Osteoblast (primary cell): ENCODE measurements around the gene SIPA1L3. TPM values are rescaled to one million over a fixed set of nuclear protein-coding genes. Genes with fewer than 3 reads are reported as not detected.

ENCODE experiments used
- DNase-seq: peaks from one replicate; pipeline ENCODE4 v3.0.0; 2011; ENCODE audit warnings: low spot score, mixed read lengths; ENCODE audit not compliant: insufficient read length; ENCODE audit errors: missing footprints
- H2AFZ ChIP-seq: 2 replicates; pipeline ENCODE4 v1.6.0; 2011; ENCODE audit warnings: mild to moderate bottlenecking, low read length
- H3K27ac ChIP-seq: 2 replicates; pipeline ENCODE4 v1.5.1; 2011; ENCODE audit warnings: mild to moderate bottlenecking, low read depth, low read length, moderate library complexity
- H3K27me3 ChIP-seq: 2 replicates; pipeline ENCODE4 v1.6.0; 2012; ENCODE audit warnings: mild to moderate bottlenecking, control low read depth, inconsistent platforms, low read length, moderate library complexity; ENCODE audit not compliant: insufficient read depth
- H3K36me3 ChIP-seq: 2 replicates; pipeline ENCODE4 v1.5.1; 2011; ENCODE audit warnings: mild to moderate bottlenecking, low read length, control low read depth, moderate library complexity; ENCODE audit not compliant: insufficient read depth
- H3K4me1 ChIP-seq: 2 replicates; pipeline ENCODE4 v1.5.1; 2011; ENCODE audit warnings: mild to moderate bottlenecking, low read length, control low read depth, moderate library complexity; ENCODE audit not compliant: insufficient read depth
- H3K4me2 ChIP-seq: 2 replicates; pipeline ENCODE4 v1.6.0; 2011; ENCODE audit warnings: mild to moderate bottlenecking, low read length; ENCODE audit not compliant: insufficient read depth
- H3K4me3 ChIP-seq: fragments of 200-600 bp; sonication (generic); 3 replicates; pipeline ENCODE4 v1.5.1; 2012; ENCODE audit warnings: mild to moderate bottlenecking, low read length, inconsistent platforms; ENCODE audit not compliant: insufficient read depth
- H3K79me2 ChIP-seq: 2 replicates; pipeline ENCODE4 v1.6.0; 2012; ENCODE audit warnings: mild to moderate bottlenecking, low read length, control low read depth, inconsistent platforms; ENCODE audit not compliant: insufficient read depth
- H3K9me3 ChIP-seq: 2 replicates; pipeline ENCODE4 v1.5.1; 2011; ENCODE audit warnings: low read depth, low read length, control low read depth
- H4K20me1 ChIP-seq: 2 replicates; pipeline ENCODE4 v1.6.0; 2012; ENCODE audit warnings: mild to moderate bottlenecking, low read length, control low read depth; ENCODE audit not compliant: insufficient read depth
- CTCF ChIP-seq: IDR thresholded peaks from 2 replicates; pipeline ENCODE4 v1.5.1; 2011; ENCODE audit warnings: mild to moderate bottlenecking, low read depth, low read length, moderate library complexity; ENCODE audit errors: extremely low read depth
- small RNA-seq: library from RNA; depleted of rRNA; stranded (forward); fragments of <200 nt; gene quantifications from one replicate; pipeline ENCODE3, GENCODE V24; 2012
- total RNA-seq: library from RNA; depleted of rRNA; stranded (reverse); fragments of >200 nt; gene quantifications from 2 replicates; pipeline ENCODE4 v1.2.3, GENCODE V29; 2012

Gene SIPA1L3
- total RNA-seq, 1 donor: 17.4 TPM

DNA sequence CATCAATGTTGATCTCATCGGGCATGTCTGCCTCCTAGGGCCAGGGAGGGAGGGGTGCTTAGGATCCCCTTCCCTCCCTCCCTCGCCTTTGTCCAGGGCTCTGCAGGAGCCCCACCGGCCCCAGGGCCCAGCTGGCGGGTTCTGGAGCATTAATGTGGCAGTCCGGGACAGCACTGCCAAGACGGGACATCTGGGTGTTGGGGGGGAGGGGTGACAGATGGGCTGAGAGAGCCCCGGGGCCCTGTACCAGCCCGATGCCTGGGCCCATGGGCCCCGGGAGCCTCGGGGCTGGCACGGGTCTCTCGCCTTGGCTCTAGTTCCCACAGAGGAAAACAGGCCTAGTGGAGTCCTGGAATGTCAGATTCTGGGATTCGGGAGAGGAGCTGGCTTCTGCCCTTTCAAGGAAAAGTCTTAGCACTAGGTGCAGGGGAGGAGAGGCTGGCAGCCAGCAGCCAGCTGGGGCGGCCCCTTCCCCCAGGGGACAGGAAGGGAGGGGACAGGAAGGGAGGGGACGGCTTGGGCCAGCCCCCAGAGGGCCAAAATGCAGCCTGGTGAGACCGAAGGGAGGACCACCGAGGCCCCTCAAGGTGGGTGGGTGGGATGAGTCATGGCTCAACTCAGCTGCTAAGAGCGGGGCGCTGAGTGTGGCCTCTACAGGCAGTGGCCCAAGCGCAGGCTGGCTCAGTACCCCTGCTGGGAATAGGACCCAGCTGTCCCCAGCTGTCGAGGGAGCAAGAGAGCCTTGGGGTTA lies 346.1 kb downstream of the SIPA1L3 start:
- Histone ChIP-seq H3K79me2 (no peaks in the 10 kb centered on the region), H4K20me1 (no peaks in the 10 kb centered on the region), H3K4me3 (no peak overlapping the region), H3K4me2 (no peak overlapping the region), H3K9me3 (no peaks in the 10 kb centered on the region), H3K4me1 (peaks cover 11% of the 10 kb centered on the region), H2AFZ (no peak overlapping the region), H3K27ac (no peak overlapping the region), H3K36me3 (no peaks in the 10 kb centered on the region), H3K27me3 (peaks cover 8% of the 10 kb centered on the region)
- TF ChIP-seq CTCF: no peak
- peak; percentile 73 for DNase-seq

GRCh38 chr19:38253788-38254187 lies 346.8 kb downstream of the SIPA1L3 start:
- no peak for TF ChIP-seq CTCF
- Histone ChIP-seq H3K27me3 (peaks cover 8% of the 10 kb centered on the region), H3K27ac (no peak overlapping the region), H3K36me3 (no peaks in the 10 kb centered on the region), H3K9me3 (no peaks in the 10 kb centered on the region), H4K20me1 (no peaks in the 10 kb centered on the region), H3K79me2 (no peaks in the 10 kb centered on the region), H3K4me2 (no peak overlapping the region), H2AFZ (no peak overlapping the region), H3K4me1 (peaks cover 11% of the 10 kb centered on the region), H3K4me3 (no peak overlapping the region)
- peak; percentile 47 for DNase-seq

DNA sequence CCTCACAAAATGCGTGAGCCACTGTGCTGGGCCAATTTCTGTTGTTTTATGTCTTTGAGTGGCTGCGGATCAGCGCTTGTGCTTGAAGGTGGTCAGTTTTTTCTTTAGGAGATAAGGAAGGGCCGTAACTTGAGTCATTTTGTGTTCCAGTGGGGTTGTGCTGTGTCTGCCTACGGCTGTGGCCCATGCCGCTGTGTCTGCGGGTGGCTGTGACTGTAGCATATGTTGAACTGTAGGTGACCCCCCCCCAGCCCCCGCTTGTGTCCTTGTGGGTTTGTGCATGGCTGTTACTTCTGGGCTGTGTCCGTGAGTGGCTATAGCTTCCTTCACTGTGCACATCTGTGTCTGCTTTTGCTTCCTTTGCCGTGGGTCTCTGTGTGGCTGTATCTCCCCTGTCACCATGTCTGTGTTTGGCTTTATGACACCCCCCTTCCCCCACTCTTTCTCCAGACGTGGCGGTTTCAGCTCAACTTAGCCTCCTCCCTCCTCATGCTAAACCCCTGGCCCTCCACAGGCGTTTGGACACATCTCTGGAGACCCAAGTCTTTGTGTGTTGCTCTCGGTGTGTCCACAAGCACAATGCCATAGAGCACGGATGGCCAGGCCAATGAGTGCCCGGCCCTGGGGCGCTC lies 348.5 kb downstream of the SIPA1L3 start:
- no peaks in the 10 kb centered on the region for H4K20me1 ChIP-seq
- peaks cover 8% of the 10 kb centered on the region for H3K27me3 ChIP-seq
- H3K4me2 ChIP-seq: peak overlapping the region; percentile 66
- peaks cover 11% of the 10 kb centered on the region for H3K4me1 ChIP-seq
- no peak overlapping the region for H2AFZ ChIP-seq
- TF ChIP-seq CTCF: no peak
- H3K79me2 ChIP-seq: no peaks in the 10 kb centered on the region
- peak; percentile 61 for DNase-seq
- H3K4me3 ChIP-seq: peak overlapping the region; percentile 62
- H3K27ac ChIP-seq: no peak overlapping the region
- no peaks in the 10 kb centered on the region for H3K9me3 ChIP-seq
- no peaks in the 10 kb centered on the region for H3K36me3 ChIP-seq

Small RNAs within 50 kb of the gene (small RNA-seq; reads per million reads assigned to genes)
- not detected for gene RN7SL663P

Other genes with a start within 250 kb of the SIPA1L3 start
- 3.6 and 4.7 TPM in 2 replicates for gene ZNF607, start 187.4 kb upstream of the SIPA1L3 start, total RNA-seq
- gene ZNF573, start 127.6 kb upstream of the SIPA1L3 start, total RNA-seq: 6.8 and 6.9 TPM in 2 replicates
- not detected in 2 replicates for gene WDR87, start 614 bp upstream of the SIPA1L3 start, total RNA-seq